ENCODE measurements around the gene TACC2.

The TACC2 gene

GRCh38 chr10:122149561-122150505, 160.9 kb downstream of the TACC2 start:
- DNase-seq = no peak

- DNase-seq = no peak
Measured at GRCh38 chr10:122151121-122151694, 162.2 kb downstream of the TACC2 start.

GRCh38 chr10:122152544-122152943, 163.6 kb downstream of the TACC2 start:
- no peak for DNase-seq

- DNase-seq = no peak
Measured at GRCh38 chr10:122154031-122154544, 165.1 kb downstream of the TACC2 start.

- DNase-seq = no peak
Measured at GRCh38 chr10:122154545-122155366, 165.8 kb downstream of the TACC2 start.

GRCh38 chr10:122157451-122157850, 168.5 kb downstream of the TACC2 start:
- DNase-seq = no peak

- no peak for DNase-seq
Measured at GRCh38 chr10:122158362-122158761, 169.4 kb downstream of the TACC2 start.

- DNase-seq = no peak
Measured at GRCh38 chr10:122159141-122159970, 170.4 kb downstream of the TACC2 start.

GRCh38 chr10:122161795-122162194, 172.8 kb downstream of the TACC2 start:
- DNase-seq = no peak

- no peak for DNase-seq
Measured at GRCh38 chr10:122162671-122163173, 173.8 kb downstream of the TACC2 start.

- DNase-seq = no peak
Measured at GRCh38 chr10:122163174-122164022, 174.4 kb downstream of the TACC2 start.

- peak; percentile 85 for DNase-seq
Measured at GRCh38 chr10:122164023-122164601, 175.1 kb downstream of the TACC2 start.

GRCh38 chr10:122164815-122165483, 176.0 kb downstream of the TACC2 start:
- peak; percentile 96 for DNase-seq

- DNase-seq = peak; percentile 73
Measured at GRCh38 chr10:122165484-122166276, 176.7 kb downstream of the TACC2 start.

- DNase-seq = no peak
Measured at GRCh38 chr10:122168101-122168500, 179.1 kb downstream of the TACC2 start.

- peak; percentile 69 for DNase-seq
Measured at GRCh38 chr10:122168598-122169394, 179.8 kb downstream of the TACC2 start.

GRCh38 chr10:122170802-122171201, 181.8 kb downstream of the TACC2 start:
- DNase-seq = no peak
